HG03575 (cell line): ENCODE data around the gene SLC9B1.
"Not testable (repeated sequence)": the region's sequence is repeated elsewhere in the genome, so short reads cannot be mapped to it uniquely, and the experiment has no call there.

ENCODE experiments used
- ATAC-seq: cut with Tn5 transposase; IDR thresholded peaks from one replicate; pipeline ENCODE4 v1.9.1; 2021; ENCODE audit not compliant: unreplicated experiment, insufficient number of reproducible peaks, low FRiP score; ENCODE audit errors: extremely low read depth

SLC9B1 gene

DNA sequence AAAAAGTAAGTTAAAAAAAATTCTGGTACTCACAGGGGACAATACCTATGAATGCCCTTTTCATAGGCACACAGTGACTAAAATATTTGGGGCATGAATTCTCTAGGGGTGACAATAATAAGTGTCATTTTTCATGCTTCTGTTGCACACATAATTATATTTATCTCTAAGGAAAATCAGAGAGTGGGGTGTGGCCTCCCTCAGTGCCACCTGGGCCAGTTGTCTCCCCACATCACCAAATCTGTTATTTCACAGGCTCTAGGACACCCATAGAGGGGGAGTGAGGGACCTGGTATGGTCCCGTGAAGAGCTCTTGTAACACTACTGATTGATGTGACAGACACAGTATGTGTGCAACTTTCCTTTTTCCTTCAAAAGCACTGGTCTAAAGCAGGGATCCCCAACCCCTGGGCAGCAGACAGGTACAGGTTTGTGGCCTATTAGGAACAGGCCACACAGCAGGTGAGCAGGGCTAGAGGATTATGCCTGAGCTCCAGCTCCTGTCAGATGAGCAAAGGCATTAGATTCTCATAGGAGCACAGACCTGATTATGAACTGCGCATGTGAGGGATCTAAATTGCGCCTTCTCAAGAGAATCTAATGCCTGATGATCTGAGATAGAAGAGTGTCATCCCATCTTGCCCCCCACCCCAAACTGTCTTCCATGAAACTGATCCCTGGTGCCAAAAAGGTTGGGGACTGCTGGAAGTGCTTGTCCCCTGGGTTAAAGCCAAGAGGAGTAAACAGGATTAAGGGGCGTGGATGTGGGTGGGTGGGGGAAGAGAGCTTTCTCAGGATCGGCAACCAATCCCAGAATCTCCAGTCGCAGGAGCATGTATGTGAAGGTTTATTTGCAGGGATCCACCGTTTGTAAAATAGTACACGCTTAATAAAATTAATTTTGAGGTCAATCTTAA, 856 bp downstream of the SLC9B1 start:
- no peak for ATAC-seq

DNA sequence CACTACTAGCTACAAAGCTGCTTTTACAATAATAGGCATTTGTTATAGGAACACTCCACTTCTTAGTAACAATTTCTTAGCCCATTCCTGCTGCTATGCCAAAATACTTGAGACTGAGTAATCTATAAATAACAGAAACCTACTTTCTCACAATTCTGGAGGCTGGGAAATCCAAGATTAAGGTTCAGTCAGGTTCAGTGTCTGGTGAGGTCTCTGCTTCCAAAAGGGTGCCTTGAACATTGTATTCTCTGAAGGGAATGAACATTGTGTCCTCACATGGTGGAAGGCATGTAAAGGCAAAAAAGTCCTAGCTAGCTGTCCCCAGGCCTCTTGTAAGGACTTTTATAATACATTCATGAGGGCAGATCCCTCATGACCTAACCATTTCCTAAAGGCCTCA, 7.0 kb downstream of the SLC9B1 start:
- no peak for ATAC-seq

DNA sequence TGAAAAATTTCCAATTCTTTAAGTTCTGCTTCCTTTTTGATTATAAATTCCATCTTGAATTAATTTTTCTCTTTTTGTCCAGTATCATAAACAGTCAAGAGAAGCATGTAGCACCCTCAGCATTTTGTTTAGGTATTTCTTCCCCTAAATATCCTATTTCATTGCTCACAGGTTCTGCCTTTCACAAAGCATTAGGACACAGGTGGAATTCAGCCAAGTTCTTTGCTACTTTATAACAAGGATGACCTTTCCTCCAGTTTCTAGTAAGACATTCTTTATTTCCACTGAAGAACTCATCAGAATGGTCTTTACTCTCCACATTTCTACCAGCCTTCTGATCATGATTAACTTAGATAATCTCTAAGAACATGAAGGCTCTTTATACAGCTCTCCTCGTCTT, 7.4 kb downstream of the SLC9B1 start:
- no peak for ATAC-seq

DNA sequence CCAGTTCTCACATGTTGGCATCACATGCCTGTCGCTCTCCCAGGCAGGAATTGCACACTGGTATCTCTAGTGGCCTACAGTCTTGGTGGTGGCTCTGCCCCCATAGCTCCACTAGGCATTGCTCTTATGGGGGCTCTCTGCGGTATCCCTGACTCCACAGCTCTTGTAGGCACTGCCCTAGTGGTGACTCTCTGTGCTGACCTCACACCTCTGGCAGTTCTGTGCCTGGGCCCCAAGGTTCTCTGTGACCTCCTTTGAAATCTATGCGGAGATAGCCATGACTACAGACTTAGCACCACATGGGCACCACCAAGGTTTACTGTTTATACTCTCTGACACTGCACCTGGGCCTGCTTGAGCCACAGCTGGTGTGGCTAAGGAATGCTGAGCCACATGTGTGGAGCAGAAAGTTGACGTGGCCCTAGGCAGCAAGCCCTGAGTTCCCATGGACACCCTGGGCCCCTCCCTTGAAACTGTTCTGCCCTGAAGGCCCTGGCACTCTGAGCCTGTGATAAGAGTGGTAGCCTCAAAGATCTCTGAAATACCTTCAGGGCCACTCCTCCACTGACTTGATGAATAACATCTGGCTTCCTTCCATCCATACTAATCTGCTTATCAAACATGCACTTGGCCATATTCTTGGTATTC, 8.0 kb downstream of the SLC9B1 start:
- ATAC-seq: no peak

DNA sequence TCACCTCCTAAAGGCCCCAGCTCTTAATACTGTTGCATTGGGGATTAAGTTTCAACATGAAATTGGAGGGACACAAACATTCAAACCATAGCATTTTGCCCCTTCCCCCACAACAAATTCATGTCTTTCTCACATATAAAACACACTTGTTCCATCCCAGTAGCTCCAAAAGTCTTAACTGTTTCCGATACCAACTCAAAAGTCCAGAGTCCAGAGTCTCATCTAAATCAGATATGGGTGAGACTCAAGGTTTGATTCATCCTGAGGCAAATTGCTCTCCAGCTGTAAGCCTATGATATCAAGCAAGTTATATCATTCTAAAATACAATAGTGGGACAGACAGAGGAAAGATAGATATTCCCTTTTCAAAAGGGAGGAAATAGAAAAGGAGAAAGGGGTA, 8.7 kb downstream of the SLC9B1 start:
- no peak for ATAC-seq

DNA sequence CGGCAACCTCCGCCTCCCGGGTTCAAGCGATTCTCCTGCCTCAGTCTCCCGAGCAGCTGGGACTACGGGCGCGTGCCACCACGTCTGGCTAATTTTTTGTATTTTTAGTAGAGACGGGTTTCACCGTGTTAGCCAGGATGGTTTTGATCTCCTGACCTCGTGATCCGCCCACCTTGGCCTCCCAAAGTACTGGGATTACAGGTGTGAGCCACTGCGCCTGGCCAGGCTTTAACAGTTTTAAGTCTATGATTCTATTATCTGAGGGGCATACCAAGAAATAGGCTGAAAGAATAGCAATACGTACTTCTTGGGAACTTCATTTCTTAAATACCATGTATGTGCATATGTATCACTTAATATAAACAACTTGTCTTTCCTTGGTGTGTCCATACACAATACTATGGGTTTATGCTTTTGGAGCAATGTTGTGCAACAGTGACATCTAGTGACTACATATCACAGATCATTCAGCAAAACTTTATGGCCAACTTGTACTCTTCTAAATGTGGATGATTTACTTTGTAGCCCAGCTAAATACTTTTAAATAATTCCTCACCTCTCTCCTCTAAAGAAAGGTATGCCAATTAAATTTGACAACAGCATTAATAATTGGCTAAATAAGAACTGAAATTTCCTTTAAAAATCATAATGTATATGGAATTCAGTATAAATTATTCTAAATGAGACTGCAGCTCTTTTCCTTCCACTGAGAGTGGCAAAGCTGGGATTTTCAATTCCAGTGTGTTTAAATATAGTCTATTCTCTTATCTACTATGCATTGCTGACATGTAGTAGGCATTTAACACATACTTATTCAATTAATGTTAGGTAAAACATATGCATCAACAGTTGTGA, 10.4 kb downstream of the SLC9B1 start:
- ATAC-seq: peak; percentile 81

DNA sequence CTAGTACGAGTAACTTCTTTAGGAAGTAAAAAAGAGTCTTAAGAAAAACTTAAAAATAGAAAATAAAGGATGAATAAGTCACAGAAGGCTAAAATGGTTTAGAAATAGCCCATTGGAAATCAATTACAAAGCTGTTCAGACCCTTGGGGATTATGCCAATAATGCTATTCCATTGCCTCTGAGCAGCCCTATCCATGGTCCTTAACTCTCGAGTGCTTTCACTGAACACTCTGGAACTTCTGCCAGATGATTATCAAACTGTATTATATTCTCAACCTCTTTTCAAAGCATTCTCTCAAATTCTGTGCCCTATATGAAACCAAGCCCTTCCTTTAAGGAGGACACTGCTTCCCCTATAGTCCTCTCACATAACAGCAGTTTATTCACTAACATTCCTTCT, 17.0 kb downstream of the SLC9B1 start:
- ATAC-seq: no peak

DNA sequence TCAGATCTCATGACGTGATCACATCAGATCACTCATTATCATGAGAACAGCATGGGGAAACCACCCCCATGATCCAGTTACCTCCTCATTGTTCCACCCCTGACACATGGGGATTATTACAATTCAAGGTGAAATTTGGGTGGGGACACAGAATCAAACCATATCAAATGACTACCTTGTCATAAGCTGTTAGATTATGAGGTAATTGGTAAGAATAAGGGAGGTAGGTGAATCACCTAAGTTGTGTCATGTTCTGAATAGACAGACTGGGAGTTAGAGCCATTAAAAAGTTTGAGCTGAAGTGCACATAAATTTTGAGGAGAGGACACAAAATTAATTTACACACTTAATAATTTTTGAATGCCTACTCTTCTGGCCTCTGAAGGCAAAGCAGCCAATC, 24.7 kb downstream of the SLC9B1 start:
- no peak for ATAC-seq

DNA sequence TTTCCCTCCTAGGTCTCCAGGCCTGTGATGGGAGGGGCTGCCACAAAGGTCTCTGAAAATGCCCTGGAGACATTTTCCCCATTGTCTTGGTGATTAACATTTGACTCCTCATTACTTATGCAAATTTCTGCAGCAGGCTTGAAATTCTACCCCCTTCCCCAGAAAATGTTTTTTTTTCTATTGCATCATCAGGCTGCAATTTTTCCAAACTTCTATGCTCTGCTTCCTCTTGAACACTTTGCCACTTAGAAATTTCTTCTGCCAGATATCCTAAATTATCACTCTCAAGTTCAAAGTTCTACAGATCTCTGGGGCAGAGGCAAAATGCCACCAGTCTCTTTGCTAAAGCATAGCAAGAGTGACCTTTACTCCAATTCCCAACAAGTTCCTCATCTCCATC, 25.5 kb downstream of the SLC9B1 start:
- ATAC-seq: not testable (repeated sequence)

DNA sequence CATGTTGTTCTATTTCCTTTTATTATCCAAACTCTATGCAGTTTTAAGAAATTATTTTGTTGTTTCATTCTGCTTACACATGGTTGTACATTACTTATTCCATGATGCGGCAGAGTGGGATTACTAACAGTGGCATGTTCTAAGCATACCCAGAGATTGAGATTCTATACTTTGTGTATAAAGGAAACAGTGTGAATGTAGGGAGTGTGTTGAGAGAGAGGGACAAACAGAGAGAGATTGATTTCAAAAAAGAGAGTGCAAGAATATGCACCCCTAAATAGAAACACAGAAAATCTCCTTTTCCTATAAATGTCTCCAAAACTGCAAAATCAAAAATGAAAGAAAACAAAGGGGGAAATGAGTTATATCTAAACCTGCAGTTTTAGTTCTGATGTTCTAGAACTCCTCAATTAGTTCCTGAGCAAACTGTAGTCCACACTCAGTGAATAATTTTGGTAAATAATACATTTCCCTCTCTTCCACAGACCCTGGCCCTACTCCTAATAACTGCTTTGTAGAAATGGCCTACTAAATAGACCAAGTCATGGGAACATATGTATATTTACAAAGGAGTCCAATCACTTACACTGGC, 31.0 kb downstream of the SLC9B1 start:
- no peak for ATAC-seq

DNA sequence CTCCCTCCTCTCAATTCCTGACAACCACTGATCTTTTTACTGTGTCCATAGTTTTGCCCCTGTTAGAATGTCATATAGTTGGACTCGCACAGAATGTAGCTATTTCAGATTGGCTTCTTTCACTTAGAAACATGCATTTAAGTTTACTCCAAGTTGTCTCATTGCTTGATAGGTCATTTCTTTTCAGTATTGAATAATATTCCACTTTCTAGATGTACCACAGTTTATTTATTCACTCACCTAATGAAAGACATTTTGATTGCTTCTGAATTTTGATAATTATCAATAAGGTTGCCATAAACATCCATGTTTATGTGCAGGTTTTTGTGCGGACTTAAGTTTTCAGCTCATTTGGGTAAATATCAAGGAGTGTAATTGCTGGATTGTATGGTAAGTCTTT, 38.5 kb downstream of the SLC9B1 start:
- ATAC-seq: no peak

DNA sequence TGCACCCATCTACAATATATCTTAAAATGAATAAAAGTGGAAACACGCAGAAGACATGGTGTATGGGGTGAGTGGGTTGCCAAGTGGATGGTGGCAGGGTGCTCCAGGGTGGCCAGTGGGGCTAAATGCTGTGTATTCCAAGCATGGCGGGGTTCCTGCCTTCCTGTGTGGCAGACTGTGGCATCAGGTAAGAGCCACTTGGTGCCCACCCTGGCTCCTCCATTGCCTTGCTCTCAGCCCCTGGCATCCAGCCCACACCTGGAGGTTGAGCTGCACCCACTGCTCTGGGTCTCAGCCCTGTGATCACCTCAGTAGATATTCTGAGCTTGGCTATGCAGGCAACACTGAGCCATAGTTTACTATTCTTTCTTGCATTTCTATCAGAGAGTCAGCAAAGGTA, 57.7 kb downstream of the SLC9B1 start:
- not testable (repeated sequence) for ATAC-seq

DNA sequence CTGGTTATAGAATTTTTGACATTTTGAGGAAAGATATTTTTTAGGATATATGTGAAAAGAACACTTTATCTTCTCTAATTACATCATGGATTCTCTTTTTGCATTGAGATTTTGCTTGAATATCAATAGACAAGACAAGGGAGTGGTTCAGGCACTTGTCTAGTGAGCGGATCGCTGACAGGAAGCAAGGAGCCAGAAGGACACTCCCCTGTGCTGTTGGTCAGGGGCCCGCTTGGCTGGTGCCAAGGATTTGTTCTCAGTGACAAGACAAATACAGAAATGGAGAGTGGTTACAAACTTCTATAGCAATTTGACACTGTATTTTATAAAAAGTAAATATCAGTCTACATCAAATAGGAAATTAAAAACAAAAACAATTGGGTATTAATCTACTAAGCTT, 60.0 kb downstream of the SLC9B1 start:
- no peak for ATAC-seq

DNA sequence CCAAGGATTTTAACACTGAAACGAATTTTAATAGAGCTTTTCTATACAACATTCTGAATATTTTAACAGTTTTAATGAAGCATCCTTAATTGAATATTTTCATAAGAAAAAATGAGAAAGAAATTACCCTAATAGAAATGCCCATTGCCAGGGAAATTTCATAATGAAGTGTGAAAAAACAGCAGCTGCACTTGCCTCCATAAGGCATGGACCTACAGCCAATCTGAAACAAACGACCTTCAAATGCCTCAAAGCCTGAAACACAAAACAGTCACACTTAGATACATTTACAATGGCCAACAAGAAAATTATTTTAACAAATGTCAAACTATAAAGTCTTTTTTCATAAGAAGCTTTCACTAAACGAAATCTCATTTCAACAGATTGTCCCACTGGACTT, 74.4 kb downstream of the SLC9B1 start:
- no peak for ATAC-seq

DNA sequence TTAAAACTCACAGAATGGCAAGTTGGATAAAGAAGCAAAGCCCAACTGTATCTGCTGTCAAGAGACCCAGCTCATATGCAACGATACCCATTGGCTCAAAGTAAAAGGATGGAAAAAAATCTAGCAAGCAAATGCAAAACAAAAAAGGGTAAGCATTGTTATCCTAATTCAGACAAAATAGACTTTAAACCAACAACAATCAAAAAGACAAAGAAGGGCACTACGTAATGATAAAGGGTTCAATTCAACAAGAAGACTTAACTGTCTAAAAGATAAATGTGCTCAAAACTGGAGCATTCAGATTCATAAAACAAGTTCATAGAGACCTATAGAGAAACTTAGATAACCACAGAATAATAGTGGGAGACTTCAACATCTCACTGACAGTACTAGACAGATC, 81.4 kb downstream of the SLC9B1 start:
- not testable (repeated sequence) for ATAC-seq

DNA sequence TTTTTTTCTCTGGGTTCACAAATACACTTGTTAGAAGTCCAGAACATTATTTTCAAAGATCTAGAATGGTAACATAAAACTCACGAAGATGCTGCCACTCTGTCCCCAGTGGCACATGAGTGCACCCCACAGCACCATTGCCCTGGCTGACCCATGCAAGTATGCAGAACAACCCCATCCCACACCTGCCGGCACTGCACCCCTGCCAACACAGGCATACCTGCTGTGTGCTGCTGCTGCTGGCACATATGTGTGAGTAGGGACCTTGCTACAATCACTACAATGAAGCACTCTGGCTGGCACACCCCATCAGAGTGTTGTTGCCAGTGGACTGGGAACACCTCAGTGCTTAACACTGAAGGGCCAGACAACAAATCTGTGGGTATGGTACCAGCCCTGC, 83.8 kb downstream of the SLC9B1 start:
- ATAC-seq: no peak

DNA sequence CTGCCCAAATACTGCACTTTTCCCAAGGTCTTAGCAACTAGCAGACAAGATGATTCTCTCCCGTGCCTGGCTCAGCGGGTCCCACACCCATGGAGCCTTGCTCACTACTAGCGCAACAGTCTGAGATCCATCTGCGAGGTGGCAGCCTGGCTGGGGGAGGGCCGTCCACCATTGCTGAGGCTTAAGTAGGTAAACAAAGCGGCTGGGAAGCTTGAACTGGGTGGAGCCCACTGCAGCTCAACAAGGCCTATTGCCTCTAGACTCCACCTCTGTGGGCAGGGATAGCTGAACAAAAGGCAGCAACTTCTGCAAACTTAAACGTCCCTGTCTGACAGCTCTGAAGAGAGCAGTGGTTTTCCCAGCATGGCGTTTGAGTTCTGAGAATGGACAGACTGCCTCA, 99.8 kb downstream of the SLC9B1 start:
- ATAC-seq: not testable (repeated sequence)

DNA sequence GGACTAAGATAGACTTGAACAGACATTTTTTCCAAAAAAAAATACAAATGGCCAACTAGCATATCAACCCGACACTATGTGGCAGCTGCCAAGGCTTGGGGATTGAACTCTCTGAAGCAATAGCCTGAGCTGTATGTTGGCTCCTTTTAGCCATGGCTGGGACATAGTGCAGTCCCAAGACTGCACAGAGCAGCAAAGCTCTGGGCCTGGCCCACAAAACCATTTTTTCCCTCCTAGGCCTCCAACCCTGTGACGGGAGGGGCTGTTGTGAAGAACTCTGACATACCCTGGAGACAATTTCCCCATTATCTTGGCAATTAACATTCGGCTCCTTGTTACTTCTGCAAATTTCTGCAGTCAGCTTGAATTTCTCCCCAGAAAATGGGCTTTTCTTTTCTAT, 100.6 kb downstream of the SLC9B1 start:
- ATAC-seq: no peak

DNA sequence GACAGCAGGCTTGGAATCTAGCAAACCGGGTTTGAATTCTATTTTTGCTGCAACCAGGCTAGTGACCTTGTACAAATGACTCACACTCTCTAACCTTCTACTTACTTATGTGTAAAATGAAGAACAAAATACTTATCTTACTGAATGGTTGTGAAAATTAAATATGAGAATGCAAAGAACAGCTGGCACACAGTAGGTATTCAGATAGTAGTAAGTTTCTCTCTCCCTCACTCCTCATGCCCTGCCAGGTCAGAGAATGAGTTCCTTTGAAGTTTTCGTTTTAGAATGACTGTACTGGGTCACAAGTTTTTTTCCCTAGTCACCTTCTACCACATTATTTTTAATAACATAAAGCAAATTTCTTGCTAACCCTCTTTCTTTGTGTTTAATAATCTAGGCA, 117.7 kb downstream of the SLC9B1 start:
- ATAC-seq: no peak
